Upper lobe of left lung (tissue), 4 donors: ENCODE results near the gene DMAC2L.

Source experiments
- CTCF ChIP-seq, 6 experiments: fragments of 450-650 bp in 4 of 6; fragments of 200-600 bp in 2 of 6; sonication (generic) in 2 of 6; IDR thresholded peaks; one replicate each; pipeline ENCODE4 v1.5.1; 2016 to 2019; ENCODE audit warnings: antibody characterized with exemption in 6 of 6
- POLR2AphosphoS5 ChIP-seq, 2 donors: sonication (generic); formaldehyde crosslinking; IDR thresholded peaks; one replicate each; pipeline ENCODE4 v1.5.1; 2017; ENCODE audit warnings: antibody characterized with exemption in 2 of 2

- TF ChIP-seq POLR2AphosphoS5 (IDR thresholded peaks at IDR 0.05) (no peak), CTCF (IDR thresholded peaks at IDR 0.05) (no peak)
Observed at GRCh38 chr14:50308363-50308915, 3.7 kb upstream of the DMAC2L start.
